Stimulated activated CD8-positive, alpha-beta memory T cell treated with anti-CD3 and anti-CD28 coated beads, Interleukin-2, amount 100 ng/mL, for 1 hour (primary cell): ENCODE data around the gene S1PR4.

Experiments
- DNase-seq, 2 donors: peaks; one replicate each; pipeline ENCODE4 v3.0.0-alpha.2; 2020; ENCODE audit warnings: low read depth in 2 of 2

S1PR4 gene

GRCh38 chr19:3178377-3178972 lies at the start of gene S1PR4:
S1PR4 (plus strand) TSS chr19:3178769; CDS start chr19:3178793, 24 bp downstream.
- DNase-seq, result peak; percentile 35 to 50

GRCh38 chr19:3129112-3129511 lies 49.5 kb upstream of the S1PR4 start:
- no peak for DNase-seq

- DNase-seq, result no peak
Observed at GRCh38 chr19:3131168-3131567, 47.4 kb upstream of the S1PR4 start.

GRCh38 chr19:3132971-3133792 lies 45.4 kb upstream of the S1PR4 start:
- DNase-seq, result peak; percentile 47 to 52

GRCh38 chr19:3133793-3134116 lies 44.8 kb upstream of the S1PR4 start:
- DNase-seq, result no peak

GRCh38 chr19:3135961-3136683 lies 42.4 kb upstream of the S1PR4 start, which contains the start of gene GNA15:
GNA15 (plus strand) TSS chr19:3136033; CDS start chr19:3136451, 418 bp downstream.
- DNase-seq, result no peak

GRCh38 chr19:3136684-3137055 lies 41.9 kb upstream of the S1PR4 start:
- DNase-seq, result no peak

GRCh38 chr19:3137119-3137518 lies 41.5 kb upstream of the S1PR4 start:
- DNase-seq, result no peak

- DNase-seq, result no peak
Observed at GRCh38 chr19:3138268-3138667, 40.3 kb upstream of the S1PR4 start.

GRCh38 chr19:3140667-3141038 lies 37.9 kb upstream of the S1PR4 start:
- no peak for DNase-seq

GRCh38 chr19:3142292-3142670 lies 36.3 kb upstream of the S1PR4 start:
- DNase-seq, result no peak

- no peak for DNase-seq
Observed at GRCh38 chr19:3142781-3143337, 35.7 kb upstream of the S1PR4 start.

GRCh38 chr19:3145909-3146676 lies 32.5 kb upstream of the S1PR4 start:
- DNase-seq, result no peak

GRCh38 chr19:3146677-3147100 lies 31.9 kb upstream of the S1PR4 start:
- DNase-seq, result peak; percentile 37 to 50

- no peak for DNase-seq
Observed at GRCh38 chr19:3148503-3148902, 30.1 kb upstream of the S1PR4 start.

- DNase-seq, result no peak
Observed at GRCh38 chr19:3149089-3149488, 29.5 kb upstream of the S1PR4 start.

- DNase-seq, result no peak
Observed at GRCh38 chr19:3149526-3150505, 28.8 kb upstream of the S1PR4 start.

- no peak for DNase-seq
Observed at GRCh38 chr19:3150739-3151329, 27.7 kb upstream of the S1PR4 start.

GRCh38 chr19:3151563-3152418 lies 26.8 kb upstream of the S1PR4 start:
- DNase-seq, result no peak
